ENCODE data around the gene PUM1. TPM values are rescaled to one million over a fixed set of nuclear protein-coding genes. Genes with fewer than 3 reads are reported as not detected.

PUM1 gene
- total RNA-seq, 2 experiments from 2014 or later: 91.0 to 94.9 TPM

GRCh38 chr1:30898031-30898815, 167.3 kb downstream of the PUM1 start:
- peaks cover 18% of the 10 kb centered on the region for H3K27me3 Mint-ChIP-seq (ENCODE audit: low read depth)
- no peaks in the 10 kb centered on the region for H3K36me3 Mint-ChIP-seq (ENCODE audit: low read depth)
- ATAC-seq: no peak
- DNase-seq: no peak
- H3K4me1 Mint-ChIP-seq (ENCODE audit: low read depth): no peaks in the 10 kb centered on the region
- ChIA-PET POLR2A (no interaction called here), CTCF (interaction anchor here (1.7 to 2.1 kb wide), 3 partner anchors 13 to 118 kb away, joined by 4 to 7 read pairs (median 6); no protein-coding TSS in a partner anchor)
- no peak overlapping the region for H3K27ac Mint-ChIP-seq
- no peaks in the 10 kb centered on the region for H3K9me3 Mint-ChIP-seq (ENCODE audit: insufficient read depth)
- no peak overlapping the region for H3K4me3 Mint-ChIP-seq

- H3K9me3 Mint-ChIP-seq (ENCODE audit: insufficient read depth): no peaks in the 10 kb centered on the region
- DNase-seq (no peak), ATAC-seq (no peak)
- no peak overlapping the region for H3K27ac Mint-ChIP-seq
- H3K36me3 Mint-ChIP-seq (ENCODE audit: low read depth): no peaks in the 10 kb centered on the region
- peaks cover 23% of the 10 kb centered on the region for H3K27me3 Mint-ChIP-seq (ENCODE audit: low read depth)
- POLR2A ChIA-PET: no interaction called here
- H3K4me3 Mint-ChIP-seq: no peak overlapping the region
- CTCF ChIA-PET: interaction anchor here (1.7 to 2.1 kb wide), 3 partner anchors 14 to 117 kb away, joined by 4 to 7 read pairs (median 6); no protein-coding TSS in a partner anchor
- no peaks in the 10 kb centered on the region for H3K4me1 Mint-ChIP-seq (ENCODE audit: low read depth)
Observed at GRCh38 chr1:30896905-30897304, 168.6 kb downstream of the PUM1 start.

- DNase-seq: no peak
- Mint-ChIP-seq H3K9me3 (ENCODE audit: insufficient read depth) (no peaks in the 10 kb centered on the region), H3K27ac (no peak overlapping the region), H3K4me3 (no peak overlapping the region), H3K27me3 (ENCODE audit: low read depth) (peaks cover 24% of the 10 kb centered on the region), H3K36me3 (ENCODE audit: low read depth) (no peaks in the 10 kb centered on the region), H3K4me1 (ENCODE audit: low read depth) (no peaks in the 10 kb centered on the region)
- ATAC-seq: no peak
- ChIA-PET CTCF (interaction anchor here (2.0 kb wide), 1 partner anchor 94 kb away, joined by 7 read pairs; no protein-coding TSS in a partner anchor), POLR2A (no interaction called here)
Observed at GRCh38 chr1:30895944-30896660, 169.4 kb downstream of the PUM1 start.

GRCh38 chr1:30895382-30895943, 170.1 kb downstream of the PUM1 start:
- no peak for ATAC-seq
- Mint-ChIP-seq H3K27ac (no peak overlapping the region), H3K27me3 (ENCODE audit: low read depth) (peaks cover 24% of the 10 kb centered on the region), H3K4me1 (ENCODE audit: low read depth) (no peaks in the 10 kb centered on the region), H3K36me3 (ENCODE audit: low read depth) (no peaks in the 10 kb centered on the region), H3K4me3 (no peak overlapping the region), H3K9me3 (ENCODE audit: insufficient read depth) (no peaks in the 10 kb centered on the region)
- DNase-seq: no peak
- POLR2A ChIA-PET: no interaction called here
- CTCF ChIA-PET: no interaction called here

GRCh38 chr1:30894508-30894973, 171.0 kb downstream of the PUM1 start:
- CTCF ChIA-PET: no interaction called here
- H3K27ac Mint-ChIP-seq: no peak overlapping the region
- H3K27me3 Mint-ChIP-seq (ENCODE audit: low read depth): peaks cover 24% of the 10 kb centered on the region
- no peaks in the 10 kb centered on the region for H3K36me3 Mint-ChIP-seq (ENCODE audit: low read depth)
- no peaks in the 10 kb centered on the region for H3K4me1 Mint-ChIP-seq (ENCODE audit: low read depth)
- DNase-seq (no peak), ATAC-seq (no peak)
- POLR2A ChIA-PET: no interaction called here
- no peaks in the 10 kb centered on the region for H3K9me3 Mint-ChIP-seq (ENCODE audit: insufficient read depth)
- no peak overlapping the region for H3K4me3 Mint-ChIP-seq

- DNase-seq (no peak), ATAC-seq (no peak)
- Mint-ChIP-seq H3K4me1 (ENCODE audit: low read depth) (no peaks in the 10 kb centered on the region), H3K9me3 (ENCODE audit: insufficient read depth) (no peaks in the 10 kb centered on the region), H3K4me3 (no peak overlapping the region), H3K27me3 (ENCODE audit: low read depth) (peaks cover 23% of the 10 kb centered on the region), H3K27ac (no peak overlapping the region), H3K36me3 (ENCODE audit: low read depth) (no peaks in the 10 kb centered on the region)
- CTCF ChIA-PET: no interaction called here
- POLR2A ChIA-PET: no interaction called here
Observed at GRCh38 chr1:30893776-30894507, 171.6 kb downstream of the PUM1 start.

- no peak for ATAC-seq
- Mint-ChIP-seq H3K9me3 (ENCODE audit: insufficient read depth) (no peaks in the 10 kb centered on the region), H3K27me3 (ENCODE audit: low read depth) (peaks cover 21% of the 10 kb centered on the region), H3K36me3 (ENCODE audit: low read depth) (no peaks in the 10 kb centered on the region), H3K4me1 (ENCODE audit: low read depth) (no peaks in the 10 kb centered on the region), H3K4me3 (no peak overlapping the region), H3K27ac (no peak overlapping the region)
- POLR2A ChIA-PET: no interaction called here
- CTCF ChIA-PET: interaction anchor here (0.8 kb wide), 1 partner anchor 91 kb away, joined by 3 read pairs; no protein-coding TSS in a partner anchor
- DNase-seq: no peak
Observed at GRCh38 chr1:30892671-30893073, 172.8 kb downstream of the PUM1 start.

GRCh38 chr1:30891227-30891552, 174.3 kb downstream of the PUM1 start:
- Mint-ChIP-seq H3K27ac (no peak overlapping the region), H3K36me3 (ENCODE audit: low read depth) (no peaks in the 10 kb centered on the region), H3K4me3 (no peak overlapping the region), H3K27me3 (ENCODE audit: low read depth) (peaks cover 21% of the 10 kb centered on the region), H3K4me1 (ENCODE audit: low read depth) (no peaks in the 10 kb centered on the region), H3K9me3 (ENCODE audit: insufficient read depth) (no peaks in the 10 kb centered on the region)
- DNase-seq: no peak
- ChIA-PET CTCF (no interaction called here), POLR2A (no interaction called here)
- no peak for ATAC-seq

GRCh38 chr1:30890502-30891226, 174.9 kb downstream of the PUM1 start:
- H3K9me3 Mint-ChIP-seq (ENCODE audit: insufficient read depth): no peaks in the 10 kb centered on the region
- no peak for DNase-seq
- H3K27ac Mint-ChIP-seq: no peak overlapping the region
- H3K36me3 Mint-ChIP-seq (ENCODE audit: low read depth): no peaks in the 10 kb centered on the region
- no peak overlapping the region for H3K4me3 Mint-ChIP-seq
- no peaks in the 10 kb centered on the region for H3K4me1 Mint-ChIP-seq (ENCODE audit: low read depth)
- peaks cover 23% of the 10 kb centered on the region for H3K27me3 Mint-ChIP-seq (ENCODE audit: low read depth)
- CTCF ChIA-PET: no interaction called here
- POLR2A ChIA-PET: no interaction called here
- no peak for ATAC-seq

GRCh38 chr1:30889511-30889910, 176.0 kb downstream of the PUM1 start:
- POLR2A ChIA-PET: interaction anchor here (1.0 kb wide), 1 partner anchor 59 kb away, joined by 3 read pairs; no protein-coding TSS in a partner anchor
- CTCF ChIA-PET: no interaction called here
- Mint-ChIP-seq H3K27ac (no peak overlapping the region), H3K9me3 (ENCODE audit: insufficient read depth) (no peaks in the 10 kb centered on the region), H3K4me3 (no peak overlapping the region), H3K27me3 (ENCODE audit: low read depth) (peaks cover 27% of the 10 kb centered on the region), H3K36me3 (ENCODE audit: low read depth) (no peaks in the 10 kb centered on the region), H3K4me1 (ENCODE audit: low read depth) (no peaks in the 10 kb centered on the region)
- DNase-seq: no peak
- ATAC-seq: no peak

- CTCF ChIA-PET: no interaction called here
- H3K4me3 Mint-ChIP-seq: no peak overlapping the region
Observed at GRCh38 chr1:30888975-30889374, 176.5 kb downstream of the PUM1 start.

More at GRCh38 chr1:30888975-30889374, 176.5 kb downstream of the PUM1 start:
- POLR2A ChIA-PET: no interaction called here
- ATAC-seq (no peak), DNase-seq (no peak)
- no peaks in the 10 kb centered on the region for H3K4me1 Mint-ChIP-seq (ENCODE audit: low read depth)
- peaks cover 28% of the 10 kb centered on the region for H3K27me3 Mint-ChIP-seq (ENCODE audit: low read depth)
- no peaks in the 10 kb centered on the region for H3K36me3 Mint-ChIP-seq (ENCODE audit: low read depth)
- H3K9me3 Mint-ChIP-seq (ENCODE audit: insufficient read depth): no peaks in the 10 kb centered on the region
- H3K27ac Mint-ChIP-seq: no peak overlapping the region

Data from activated CD8-positive, alpha-beta T cell treated with anti-CD3 and anti-CD28 coated beads, Interleukin-2, amount 10 ng/mL, durations not matched to agents 7 days and 5 days (primary cell).